ENCODE measurements around the gene TSHZ2.

- TF ChIP-seq CTCF (IDR thresholded peaks at IDR 0.05) (no peak), POLR2A (IDR thresholded peaks at IDR 0.05) (no peak)
These were observed 439.0 kb downstream of the TSHZ2 start for GRCh38 chr20:53411129-53411528.

Measured in heart left ventricle (tissue), 13 donors.